HG03097 (cell line): Measurements from ENCODE around the gene THAP8.
A peak's percentile ranks its signal among the peaks of the same experiment; 100 is the strongest.

ENCODE experiments used
- ATAC-seq: cut with Tn5 transposase; IDR thresholded peaks from one replicate; pipeline ENCODE4 v1.9.1; 2021; ENCODE audit not compliant: unreplicated experiment, low FRiP score

The THAP8 gene

DNA sequence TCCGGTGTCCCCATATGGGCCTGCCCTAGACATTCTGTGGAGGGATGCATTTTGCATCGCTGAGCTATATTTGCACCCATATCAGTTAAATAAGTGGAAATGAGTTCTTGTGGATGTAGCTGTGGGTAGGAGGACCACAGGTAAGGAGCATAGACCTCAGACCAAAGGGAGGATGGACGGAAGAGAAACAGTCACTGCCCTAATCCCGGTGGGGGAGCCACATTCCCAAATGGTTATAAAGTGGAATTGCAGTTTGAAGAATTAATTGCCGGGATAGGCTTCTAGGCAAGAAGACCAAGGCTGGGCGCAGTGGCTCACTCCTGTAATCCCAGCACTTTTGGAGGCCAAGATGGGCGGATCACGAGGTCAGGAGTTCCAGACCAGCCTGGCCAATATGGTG is 57.3 kb downstream of the THAP8 start:
- ATAC-seq, result no peak

DNA sequence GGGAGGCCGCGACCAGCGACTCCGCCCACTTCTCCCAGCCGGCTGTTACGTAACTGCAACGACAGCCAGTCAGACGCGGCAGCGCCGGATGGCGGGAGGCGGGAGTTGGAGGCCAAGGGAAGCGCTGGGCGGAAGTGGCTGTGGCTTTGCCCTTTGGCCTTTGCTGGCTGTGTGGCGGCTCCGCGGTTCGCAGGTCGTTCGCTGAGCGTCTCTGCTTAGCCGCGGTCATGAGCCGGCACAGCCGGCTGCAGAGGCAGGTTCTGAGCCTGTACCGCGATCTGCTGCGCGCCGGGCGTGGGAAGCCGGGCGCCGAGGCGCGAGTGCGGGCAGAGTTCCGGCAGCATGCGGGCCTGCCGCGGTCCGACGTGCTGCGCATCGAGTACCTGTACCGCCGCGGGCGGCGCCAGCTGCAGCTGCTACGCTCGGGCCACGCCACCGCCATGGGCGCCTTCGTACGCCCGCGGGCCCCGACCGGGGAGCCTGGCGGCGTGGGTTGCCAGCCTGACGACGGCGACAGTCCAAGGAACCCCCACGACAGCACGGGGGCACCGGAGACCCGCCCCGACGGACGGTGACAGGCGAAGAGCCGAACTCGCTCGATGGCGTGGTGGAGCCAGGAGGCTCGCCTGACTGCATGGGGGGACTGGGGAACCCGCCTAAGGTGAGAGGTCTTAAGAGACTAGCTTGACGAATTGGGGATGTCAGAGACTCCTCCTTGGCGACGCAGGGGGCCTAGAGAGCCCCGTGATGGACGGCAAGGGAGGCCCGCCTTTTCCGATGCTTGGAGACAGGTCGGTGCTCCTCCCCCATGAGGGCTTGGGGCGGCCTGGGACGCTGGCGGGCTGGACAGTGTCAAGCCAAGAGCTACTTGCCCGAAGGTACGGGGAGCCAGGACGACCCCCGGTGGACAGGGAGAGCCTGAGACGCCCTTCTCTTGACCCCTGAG is 58.8 kb downstream of the THAP8 start, which contains the start of gene SDHAF1:
SDHAF1 (plus strand) TSS at position 141 of the 946 bp plus-strand sequence; CDS start at position 228, 87 bp downstream.
- ATAC-seq, result peak; percentile 74

DNA sequence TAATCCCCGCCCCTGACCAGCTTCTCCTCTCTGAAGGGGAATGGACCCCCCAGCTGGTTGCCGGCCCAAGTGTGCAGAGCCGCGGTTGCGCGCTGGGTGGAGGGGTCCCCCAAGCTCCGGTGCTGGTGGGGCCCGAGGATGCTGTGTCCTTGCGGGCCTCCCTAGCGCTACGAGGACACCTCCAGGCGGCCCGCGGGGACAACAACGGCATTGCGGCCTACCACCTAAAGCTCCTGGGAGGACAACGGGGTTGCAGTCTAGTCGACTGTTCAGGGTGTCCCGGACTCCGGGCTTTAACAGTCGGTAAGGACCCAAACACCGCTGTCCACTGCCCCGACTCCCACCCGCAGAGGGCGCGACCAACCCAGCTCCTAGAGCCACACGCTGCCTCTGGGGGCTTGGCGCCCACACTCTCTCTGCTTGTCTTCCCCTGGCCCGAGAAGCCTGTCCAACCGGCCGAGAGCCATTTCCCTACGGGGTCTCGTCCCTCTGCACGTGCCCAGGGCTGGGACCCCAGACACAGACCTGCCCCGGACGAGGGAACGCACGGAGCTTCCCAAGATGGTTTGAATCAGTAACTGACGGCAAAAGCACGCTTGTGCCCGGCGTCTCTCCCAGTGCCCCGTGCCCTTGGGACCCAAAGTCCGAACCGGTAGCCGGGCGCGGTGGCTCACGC is 60.0 kb downstream of the THAP8 start:
- no peak for ATAC-seq

DNA sequence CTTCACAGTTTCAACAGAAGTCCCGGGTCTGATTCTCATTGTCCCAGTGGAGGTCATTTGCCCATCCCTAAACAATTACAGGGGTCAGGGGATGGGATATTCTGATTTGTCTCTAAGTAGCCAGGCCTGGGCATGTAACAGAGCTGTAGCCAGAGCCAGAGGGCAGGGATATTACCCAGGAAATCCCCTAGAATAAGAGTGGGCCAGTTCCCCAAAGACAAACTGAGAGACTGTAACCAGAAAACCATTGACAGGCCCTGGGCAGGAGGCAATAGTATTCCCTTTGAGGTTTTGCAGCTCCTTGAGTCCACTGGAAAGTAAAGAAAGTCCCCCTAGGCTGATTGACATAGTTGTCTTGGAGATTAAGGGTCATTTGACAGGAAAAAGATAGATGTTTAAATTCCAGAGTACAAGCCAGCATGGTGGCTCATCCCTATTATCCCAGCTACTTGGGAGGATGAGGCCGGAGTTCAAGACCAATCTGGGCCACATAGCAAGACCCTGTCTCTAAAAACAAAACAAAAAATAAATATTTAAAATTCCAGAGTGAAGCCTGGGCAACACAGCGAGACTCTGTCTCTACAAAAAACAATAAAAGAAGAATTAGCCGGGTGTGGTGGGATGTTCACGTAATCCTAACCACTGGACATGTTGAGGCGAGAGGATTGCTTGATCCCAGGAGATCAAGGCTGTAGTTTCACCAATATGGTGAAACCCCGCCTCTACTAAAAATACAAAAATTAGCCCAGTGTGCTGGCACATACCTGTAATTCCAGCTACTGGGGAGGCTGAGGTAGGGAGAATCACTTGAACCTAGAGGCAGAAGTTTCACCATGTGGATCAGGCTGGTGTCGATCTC is 60.9 kb downstream of the THAP8 start:
- no peak for ATAC-seq

DNA sequence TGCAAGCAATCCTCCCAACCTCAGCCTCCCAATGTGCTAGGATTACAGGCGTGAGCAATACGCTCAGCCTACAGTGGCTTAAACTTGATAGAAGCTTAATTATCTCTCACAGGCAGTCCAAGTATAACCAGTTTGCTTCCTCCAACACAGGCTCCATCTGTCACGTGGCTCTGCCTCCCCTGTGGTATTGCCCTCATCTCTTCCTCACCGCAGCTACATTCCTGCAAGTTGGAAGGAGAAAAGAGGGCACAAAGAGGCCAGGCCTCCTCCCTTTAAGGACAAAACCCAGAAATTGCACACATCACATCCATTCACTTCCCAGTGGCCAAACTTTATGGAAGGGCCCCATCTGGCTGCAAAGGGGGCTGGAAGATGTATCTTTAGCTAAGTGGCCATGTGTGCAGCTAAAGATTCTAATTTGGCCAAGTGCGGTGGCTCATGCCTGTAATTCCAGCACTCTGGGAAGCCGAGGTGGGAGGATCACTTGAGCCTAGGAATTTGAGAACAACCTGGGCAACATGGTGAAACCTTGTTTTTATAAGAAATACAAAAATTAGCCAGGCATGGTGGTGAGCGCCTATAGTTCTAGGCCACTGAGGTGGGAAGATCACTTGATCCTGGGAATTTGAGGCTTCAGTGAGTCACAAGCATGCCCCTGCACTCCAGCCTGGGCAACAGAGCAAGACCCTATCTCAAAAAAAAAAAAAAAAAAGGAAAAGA is 62.2 kb downstream of the THAP8 start:
- no peak for ATAC-seq

DNA sequence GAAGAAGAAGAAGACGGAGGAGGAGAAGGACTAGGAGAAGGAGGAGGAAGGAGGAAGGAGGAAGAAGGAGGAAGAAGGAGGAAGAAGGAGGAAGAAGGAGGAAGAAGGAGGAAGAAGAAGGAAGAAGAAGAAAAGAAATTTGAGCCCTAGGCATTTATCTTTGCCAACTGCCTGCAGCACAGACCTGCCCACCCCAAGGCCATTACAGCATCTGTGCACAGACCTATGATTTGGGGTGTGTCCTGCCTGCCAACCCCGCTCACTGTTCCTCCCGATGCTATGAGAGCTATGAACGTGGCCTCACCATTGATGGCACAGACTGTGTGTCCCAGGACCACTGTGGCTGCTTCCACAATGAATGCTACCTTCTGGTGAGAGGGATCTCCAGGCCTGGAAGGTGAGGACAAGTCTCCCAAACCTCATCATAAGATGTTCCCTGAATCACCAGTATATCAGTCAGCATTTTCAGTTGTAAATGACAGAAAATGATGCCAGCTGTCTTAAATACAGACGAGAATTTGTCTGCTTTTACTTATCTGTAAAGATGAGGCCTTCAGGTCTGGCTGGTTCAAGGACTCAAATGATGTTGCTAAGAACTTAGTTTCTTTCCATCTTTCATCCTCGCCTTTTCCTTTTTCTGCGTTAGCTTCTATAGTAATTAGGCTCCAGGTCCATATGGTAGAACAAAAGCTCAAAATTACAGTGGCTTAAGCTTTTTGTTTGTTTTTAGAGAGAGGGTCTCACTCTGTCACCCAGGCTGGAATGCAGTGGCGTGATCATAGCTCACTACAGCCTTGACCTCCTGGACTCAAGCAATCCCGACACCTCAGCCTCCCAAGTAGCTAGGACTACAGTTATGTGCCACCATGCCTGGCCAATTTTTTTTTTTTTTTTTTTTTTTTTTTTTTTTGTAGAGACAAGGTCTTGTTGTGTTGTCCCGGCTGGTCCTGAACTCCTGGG is 63.0 kb downstream of the THAP8 start:
- no peak for ATAC-seq

DNA sequence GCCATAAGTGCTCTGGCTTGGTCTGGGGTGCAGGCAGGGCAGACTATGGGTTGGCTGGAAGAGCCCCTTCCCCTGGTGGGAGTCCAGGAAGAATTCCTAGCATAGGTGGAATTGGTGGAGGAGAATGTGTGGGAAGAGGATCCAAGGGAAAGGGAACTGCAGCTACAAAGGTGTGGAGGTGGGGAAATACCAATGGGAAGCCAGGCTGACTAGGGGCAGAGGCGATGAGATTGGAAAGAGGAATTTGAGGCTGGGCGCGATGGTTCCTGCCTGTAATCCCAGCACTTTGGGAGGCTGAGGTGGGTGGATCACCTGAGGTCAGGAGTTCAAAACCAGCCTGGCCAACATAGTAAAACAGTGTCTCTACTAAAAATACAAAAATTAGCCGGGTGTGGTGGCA is 63.9 kb downstream of the THAP8 start:
- no peak for ATAC-seq

DNA sequence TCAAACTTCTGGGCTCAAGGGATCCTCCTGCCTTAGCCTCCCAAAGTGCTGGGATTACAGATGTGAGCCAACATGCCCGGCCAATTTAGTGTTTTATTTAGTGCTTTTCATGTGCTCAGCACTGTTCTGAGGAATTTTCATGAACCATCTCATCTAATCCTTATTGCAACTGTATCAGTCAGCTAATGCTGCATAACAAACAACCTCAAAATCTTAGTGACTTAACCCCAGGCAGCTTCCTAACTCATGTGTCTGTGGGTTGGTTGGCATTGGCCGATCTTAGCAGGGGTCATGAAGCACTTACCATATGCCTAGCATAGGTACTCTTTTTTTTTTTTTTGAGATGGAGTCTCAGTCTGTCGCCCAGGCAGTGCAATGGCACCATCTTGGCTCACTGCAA is 65.3 kb downstream of the THAP8 start:
- ATAC-seq, result no peak

DNA sequence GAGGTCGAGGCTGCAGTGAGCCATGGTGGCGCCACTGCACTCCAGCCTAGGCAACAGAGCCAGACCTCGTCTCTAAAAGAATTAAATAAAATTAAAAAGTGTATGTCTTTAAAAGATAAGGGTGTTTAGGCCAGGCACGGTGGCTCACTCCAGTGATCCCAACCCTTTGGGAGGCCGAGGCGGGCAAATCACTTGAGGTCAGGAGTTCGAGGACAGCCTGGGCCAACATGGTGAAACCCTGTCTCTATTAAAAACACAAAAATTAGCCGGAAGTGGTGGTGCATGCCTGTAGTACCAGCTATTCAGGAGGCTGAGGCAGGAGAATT is 66.6 kb downstream of the THAP8 start:
- no peak for ATAC-seq

DNA sequence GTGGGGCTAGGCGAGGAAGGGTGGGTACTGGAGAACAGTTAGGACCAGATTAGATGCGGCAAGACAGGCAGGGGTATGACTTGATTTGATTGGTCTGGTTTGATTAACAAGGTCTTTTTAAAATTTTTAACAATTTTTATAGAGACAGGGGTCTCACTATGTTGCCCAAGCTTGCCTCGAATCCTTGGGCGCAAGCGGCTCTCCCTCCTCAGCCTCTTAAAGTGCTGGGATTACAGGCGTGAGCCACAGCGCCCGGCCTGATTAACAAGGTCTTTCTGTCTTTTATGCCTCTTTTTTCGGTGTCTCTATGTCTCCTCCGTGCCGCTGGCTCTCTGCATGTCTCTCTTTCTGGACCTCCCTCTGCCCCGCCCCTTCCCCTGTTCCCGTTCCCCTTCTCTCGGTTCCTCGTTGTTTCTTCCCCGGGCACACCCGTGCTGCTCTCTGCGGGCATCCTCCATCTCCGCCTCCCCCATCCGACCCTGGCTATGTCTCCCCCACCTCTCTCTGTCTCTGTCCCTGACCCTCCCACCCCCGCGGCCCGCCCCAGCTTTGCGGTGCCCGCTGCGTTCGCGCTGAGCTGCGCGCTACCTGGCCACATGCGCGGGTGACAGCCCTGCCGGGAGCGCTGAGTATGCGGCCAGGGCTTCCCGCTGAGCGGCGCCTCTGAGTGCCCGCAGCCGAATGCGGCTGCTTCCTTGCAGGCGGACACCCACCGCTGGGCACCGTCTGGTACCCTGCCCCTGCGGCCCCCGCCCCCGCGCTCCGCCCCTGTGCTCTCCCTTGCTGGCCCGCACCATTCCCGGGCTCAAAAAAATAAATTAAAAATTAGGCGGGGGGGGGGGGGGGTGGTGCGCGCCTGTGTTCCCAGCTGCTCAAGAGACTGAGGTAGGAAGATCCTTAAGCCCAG is 67.2 kb downstream of the THAP8 start:
- no peak for ATAC-seq

DNA sequence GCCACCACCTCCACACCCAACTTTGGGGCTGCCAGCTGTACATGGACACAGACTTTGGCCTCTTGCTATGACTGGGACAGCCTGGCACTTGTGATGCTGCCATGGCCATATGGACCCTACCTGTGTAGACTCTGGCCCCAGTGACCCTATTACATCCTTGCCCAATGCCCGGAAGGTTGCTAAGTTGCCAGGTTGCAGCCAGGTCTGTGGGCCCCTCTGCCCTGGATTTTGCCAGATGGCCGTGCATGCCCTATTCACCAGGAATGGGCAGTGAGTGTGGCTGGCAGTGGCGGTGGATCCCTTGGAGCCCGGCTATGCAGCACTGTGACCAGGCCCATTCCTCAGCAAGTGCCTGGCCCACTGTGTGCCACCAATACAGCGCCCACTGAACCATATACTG is 68.0 kb downstream of the THAP8 start:
- no peak for ATAC-seq
